DMS 273 (cell line): ENCODE results near the gene SNX1.

ENCODE experiments used
- DNase-seq: peaks from one replicate; lab custom pipeline; 2025; ENCODE audit not compliant: unreplicated experiment; lab: John Stamatoyannopoulos, UW

The SNX1 gene

GRCh38 chr15:64162869-64163658 lies 67.3 kb downstream of the SNX1 start, which contains the start of gene PPIB:
PPIB (minus strand) TSS chr15:64163022; CDS start chr15:64162986, 36 bp downstream.
- DNase-seq = peak; percentile 96

DNA sequence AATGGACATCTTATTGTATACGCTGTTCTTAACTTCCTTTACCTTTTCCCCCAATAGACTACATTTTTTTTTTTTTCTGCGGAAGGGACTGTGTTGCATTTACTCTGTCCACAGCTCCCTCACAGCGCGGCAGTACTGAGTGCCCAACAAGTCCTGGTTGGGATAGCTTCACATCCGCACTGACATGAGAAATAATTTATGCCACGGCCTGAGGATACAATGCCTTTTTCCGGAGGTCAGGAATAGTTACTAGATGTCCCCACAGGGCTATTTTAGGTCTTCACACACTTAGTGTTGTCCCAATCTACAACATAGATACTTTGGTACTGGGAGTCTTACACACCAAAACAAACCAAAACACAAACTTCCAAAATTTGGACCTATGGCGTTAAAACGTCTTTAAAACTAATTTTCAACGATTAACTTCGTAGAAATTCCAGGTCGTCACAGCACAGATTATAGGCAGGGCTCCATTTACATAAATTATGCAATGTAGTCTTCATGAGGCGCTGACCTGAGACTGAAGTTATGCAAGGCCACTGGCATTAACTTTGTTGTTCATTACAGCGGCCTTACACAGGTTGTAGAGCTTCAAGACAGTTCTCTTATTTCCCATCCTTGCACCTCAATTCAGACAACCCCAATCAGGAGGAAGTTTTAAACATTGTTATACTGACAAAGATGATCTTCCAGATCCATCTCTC lies 68.0 kb downstream of the SNX1 start:
- DNase-seq = peak; percentile 36

- DNase-seq = no peak
Observed at GRCh38 chr15:64164436-64164835, 68.7 kb downstream of the SNX1 start.

- DNase-seq = no peak
Observed at GRCh38 chr15:64166102-64166890, 70.5 kb downstream of the SNX1 start.

DNA sequence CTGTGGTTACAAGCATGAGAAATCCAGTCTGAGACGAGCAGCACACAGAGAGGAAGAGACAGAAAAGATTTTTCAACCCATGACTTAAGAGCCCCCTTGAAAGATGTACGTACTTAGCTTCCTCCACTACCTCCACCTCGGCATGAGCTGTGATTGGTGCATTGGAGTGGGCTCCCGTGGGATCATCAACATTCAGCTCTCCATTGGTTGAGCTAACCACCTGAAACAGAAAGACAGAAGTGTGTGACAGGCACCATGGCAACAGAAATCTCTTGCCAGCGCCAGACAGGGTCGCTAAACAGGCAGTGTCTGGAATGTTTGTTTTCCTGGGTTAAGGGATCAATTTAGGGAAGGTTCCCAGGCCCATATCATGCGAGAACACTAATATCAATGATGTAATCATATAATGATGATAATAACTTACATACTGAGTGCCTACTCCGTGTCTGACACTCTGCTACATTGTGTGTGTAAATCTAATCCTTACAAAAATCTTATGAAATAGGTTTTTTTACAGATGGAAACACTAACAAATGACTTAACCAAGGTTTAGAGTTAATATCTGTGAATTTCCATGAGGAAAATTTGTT lies 84.5 kb downstream of the SNX1 start:
- DNase-seq = no peak

GRCh38 chr15:64182859-64183370 lies 87.1 kb downstream of the SNX1 start:
- no peak for DNase-seq

- no peak for DNase-seq
Observed at GRCh38 chr15:64185146-64185911, 89.5 kb downstream of the SNX1 start.

DNA sequence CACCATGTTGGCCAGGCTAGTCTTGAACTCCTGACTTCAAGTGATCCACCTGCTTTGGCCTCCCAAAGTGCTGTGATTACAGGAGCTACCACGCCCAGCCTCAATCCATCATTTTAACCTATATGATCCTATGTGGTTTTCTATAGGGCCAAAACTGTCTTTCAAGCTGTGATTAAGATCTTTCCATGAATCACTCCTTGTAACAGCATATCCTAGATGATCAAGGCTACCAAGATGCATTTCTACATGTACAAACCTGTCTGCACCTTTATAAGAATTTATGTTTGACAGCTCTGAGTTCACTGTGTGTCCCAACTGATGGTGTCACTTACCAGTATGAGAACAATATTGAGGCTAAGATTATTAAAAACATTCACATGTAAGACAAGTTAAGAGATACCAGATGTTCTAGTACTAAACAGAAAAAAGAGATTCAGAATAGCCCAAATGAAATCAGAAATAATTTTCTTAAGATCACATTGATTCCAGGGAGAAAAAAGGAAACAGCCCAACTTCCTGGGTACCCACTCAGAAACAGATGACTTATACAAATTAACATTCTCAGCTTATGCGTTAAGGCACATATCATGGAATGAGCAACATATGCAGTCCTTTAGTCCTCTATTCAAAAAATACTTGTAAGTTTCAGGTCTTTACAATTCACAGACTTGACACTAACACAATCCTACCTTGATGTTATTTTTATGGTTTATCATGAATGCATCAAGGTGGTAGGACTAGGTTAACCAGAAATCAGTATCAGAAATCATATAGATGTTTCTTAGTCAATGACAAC lies 91.8 kb downstream of the SNX1 start:
- no peak for DNase-seq
